Liver (tissue), 9 donors: ENCODE measurements around the gene TSPEAR. TPM values are rescaled to one million over a fixed set of nuclear protein-coding genes. Genes with fewer than 3 reads are reported as not detected.

Experiments used
- DNase-seq: peaks from one replicate; pipeline ENCODE4 v3.0.0-alpha.2; 2017; ENCODE audit warnings: low spot score
- H3K27ac ChIP-seq, 2 donors: one replicate each; pipeline ENCODE4 v1.7.0; 2013; ENCODE audit warnings: inconsistent platforms in 2 of 2, low read length in 2 of 2, control low read depth in 1 of 2, low read depth in 1 of 2, mild to moderate bottlenecking in 1 of 2
- H3K27me3 ChIP-seq, 4 donors: one replicate each; pipeline versions ENCODE4 v1.6.1 to v1.7.0; 2013; ENCODE audit warnings: low read length in 3 of 4, inconsistent platforms in 1 of 4, mild to moderate bottlenecking in 1 of 4, moderate library complexity in 1 of 4; ENCODE audit not compliant: control insufficient read depth in 4 of 4, insufficient read depth in 4 of 4
- H3K36me3 ChIP-seq, 4 donors: one replicate each; pipeline versions ENCODE4 v1.6.1 to v1.7.0; 2013; ENCODE audit warnings: low read length in 3 of 4, mild to moderate bottlenecking in 3 of 4, low read depth in 1 of 4, moderate library complexity in 1 of 4; ENCODE audit not compliant: control insufficient read depth in 4 of 4, insufficient read depth in 3 of 4
- H3K4me1 ChIP-seq, 4 donors: one replicate each; pipeline versions ENCODE4 v1.6.1 to v1.7.0; 2013; ENCODE audit warnings: low read length in 3 of 4, mild to moderate bottlenecking in 3 of 4, moderate library complexity in 1 of 4; ENCODE audit not compliant: control insufficient read depth in 4 of 4, insufficient read depth in 4 of 4
- H3K4me3 ChIP-seq, 3 donors: one replicate each; pipeline versions ENCODE4 v1.6.1 to v1.7.0; 2013; ENCODE audit warnings: low read length in 3 of 3, control low read depth in 1 of 3, low read depth in 1 of 3, mild to moderate bottlenecking in 1 of 3
- H3K9ac ChIP-seq, 2 donors: one replicate each; pipeline ENCODE4 v1.7.0; 2013; ENCODE audit warnings: low read length in 2 of 2, mild to moderate bottlenecking in 2 of 2, moderate library complexity in 2 of 2, control low read depth in 1 of 2, low read depth in 1 of 2
- H3K9me3 ChIP-seq, 4 donors: one replicate each; pipeline versions ENCODE4 v1.6.1 to v1.7.0; 2013; ENCODE audit warnings: low read length in 3 of 4; ENCODE audit not compliant: control insufficient read depth in 4 of 4
- ATF3 ChIP-seq: IDR thresholded peaks from 2 replicates; pipeline ENCODE4 v1.6.1; 2016; ENCODE audit warnings: antibody characterized with exemption
- CTCF ChIP-seq: fragments of 150-350 bp; IDR thresholded peaks from 2 replicates; pipeline ENCODE4 v1.5.1; 2017; ENCODE audit warnings: improper control_type of control experiment, low read depth, low read length; ENCODE audit not compliant: missing input control
- EGR1 ChIP-seq, 2 donors: IDR thresholded peaks; 2 replicates each; pipeline ENCODE4 v1.6.1; 2016 to 2018; ENCODE audit warnings: antibody characterized with exemption in 2 of 2, low read depth in 2 of 2
- FOXA2 ChIP-seq: IDR thresholded peaks from 2 replicates; pipeline ENCODE4 v1.6.1; 2016; ENCODE audit warnings: antibody characterized with exemption
- GABPA ChIP-seq, 2 donors: IDR thresholded peaks in 1 of 2; conservative IDR thresholded peaks in 1 of 2; 2 replicates each; pipeline ENCODE4 v1.6.1; 2016; ENCODE audit warnings: antibody characterized with exemption in 2 of 2, mild to moderate bottlenecking in 1 of 2, moderate library complexity in 1 of 2
- HNF4A ChIP-seq, 2 donors: conservative IDR thresholded peaks; 2 replicates each; pipeline ENCODE4 v1.6.1; 2016; ENCODE audit warnings: antibody characterized with exemption in 2 of 2, mild to moderate bottlenecking in 2 of 2
- HNF4G ChIP-seq: IDR thresholded peaks from 2 replicates; pipeline ENCODE4 v1.6.1; 2016; ENCODE audit warnings: antibody characterized with exemption
- JUND ChIP-seq, 2 donors: IDR thresholded peaks; 2 replicates each; pipeline ENCODE4 v1.6.1; 2016; ENCODE audit warnings: antibody characterized with exemption in 2 of 2
- MAX ChIP-seq: IDR thresholded peaks from 2 replicates; pipeline ENCODE4 v1.6.1; 2016; ENCODE audit warnings: antibody characterized with exemption
- NR2F2 ChIP-seq: IDR thresholded peaks from 2 replicates; pipeline ENCODE4 v1.6.1; 2016; ENCODE audit warnings: antibody characterized with exemption
- RAD21 ChIP-seq, 2 donors: IDR thresholded peaks; 2 replicates each; pipeline ENCODE4 v1.6.1; 2016; ENCODE audit warnings: antibody characterized with exemption in 2 of 2, mild to moderate bottlenecking in 2 of 2
- REST ChIP-seq: IDR thresholded peaks from 2 replicates; pipeline ENCODE4 v1.6.1; 2016; ENCODE audit warnings: antibody characterized with exemption, mild to moderate bottlenecking
- RXRA ChIP-seq, 2 donors: IDR thresholded peaks; 2 replicates each; pipeline ENCODE4 v1.6.1; 2017 to 2018; ENCODE audit warnings: antibody characterized with exemption in 2 of 2, mild to moderate bottlenecking in 1 of 2
- SP1 ChIP-seq: IDR thresholded peaks from 2 replicates; pipeline ENCODE4 v1.6.1; 2018; ENCODE audit warnings: antibody characterized with exemption, mild to moderate bottlenecking
- TAF1 ChIP-seq: conservative IDR thresholded peaks from 2 replicates; pipeline ENCODE4 v1.6.1; 2016; ENCODE audit warnings: antibody characterized with exemption, mild to moderate bottlenecking
- YY1 ChIP-seq: IDR thresholded peaks from 2 replicates; pipeline ENCODE4 v1.6.1; 2016; ENCODE audit warnings: antibody characterized with exemption, mild to moderate bottlenecking
- ZBTB33 ChIP-seq: IDR thresholded peaks from 2 replicates; pipeline ENCODE4 v1.6.1; 2016; ENCODE audit warnings: antibody characterized with exemption
- WGBS: extraction: QIAGEN DNeasy Blood & Tissue Kit; methylation state at CpG from one replicate; pipeline ENCODE4 v1.1.7; 2013; 5-methylcytosine and 5-hydroxymethylcytosine counted together
- polyA plus RNA-seq, 2 donors: library from polyadenylated mRNA; stranded (reverse) in 1 of 2; unstranded in 1 of 2; fragments of 200-250 nt in 1 of 2; fragments of >200 nt in 1 of 2; fragmentation: Nextera tagmentation in 1 of 2; extraction: Ambion mirVana in 1 of 2; gene quantifications; one replicate each; pipeline versions ENCODE4 v1.2.1 to v1.2.3, GENCODE V29; 2013 to 2015
- total RNA-seq, 2 donors: library from RNA; depleted of rRNA; stranded (reverse); fragments of >200 nt; gene quantifications; one replicate each; pipeline ENCODE4 v1.2.3, GENCODE V29; 2014
- donor health status: healthy.
- donor health status: healthy.
- donor health status: healthy.
- donor health status: healthy.
- donor health status: healthy.

The TSPEAR gene
- total and polyA plus RNA-seq, 4 donors, result under 0.01 to 0.14 (median 0.01) TPM; not detected in 1

GRCh38 chr21:44527156-44527982 is 184.0 kb downstream of the TSPEAR start:
- no peaks in the 10 kb centered on the region for H3K4me1 ChIP-seq
- no peak overlapping the region for H3K27ac ChIP-seq
- no peaks in the 10 kb centered on the region for H3K27me3 ChIP-seq
- no peak overlapping the region for H3K4me3 ChIP-seq
- TF ChIP-seq SP1, result no peak
- TF ChIP-seq TAF1, result no peak
- no peak for TF ChIP-seq FOXA2
- no peak for TF ChIP-seq HNF4A (conservative IDR thresholded peaks at IDR 0.05)
- no peak for TF ChIP-seq EGR1 (IDR thresholded peaks at IDR 0.05; ENCODE audit: low read depth in 2 of 2)
- no peak for TF ChIP-seq CTCF
- TF ChIP-seq JUND (IDR thresholded peaks at IDR 0.05), result no peak
- TF ChIP-seq MAX, result no peak
- TF ChIP-seq RAD21 (IDR thresholded peaks at IDR 0.05), result no peak
- no peak for TF ChIP-seq RXRA (IDR thresholded peaks at IDR 0.05)
- no peak for TF ChIP-seq ZBTB33
- no peak for TF ChIP-seq YY1
- TF ChIP-seq GABPA (IDR thresholded peaks at IDR 0.05 in 1 of 2, conservative IDR thresholded peaks at IDR 0.05 in 1 of 2), result no peak
- no peak for TF ChIP-seq REST
- TF ChIP-seq NR2F2, result no peak
- no peak for TF ChIP-seq HNF4G
- no peak for TF ChIP-seq ATF3
- 91% methylated on average over 37 of the region's 37 CpGs for WGBS
- H3K9ac ChIP-seq, result no peak overlapping the region
- no peaks in the 10 kb centered on the region for H3K9me3 ChIP-seq
- no peaks in the 10 kb centered on the region for H3K36me3 ChIP-seq
- no peak for DNase-seq
